Measurements from ENCODE around the gene P2RX6.

Gene P2RX6

DNA sequence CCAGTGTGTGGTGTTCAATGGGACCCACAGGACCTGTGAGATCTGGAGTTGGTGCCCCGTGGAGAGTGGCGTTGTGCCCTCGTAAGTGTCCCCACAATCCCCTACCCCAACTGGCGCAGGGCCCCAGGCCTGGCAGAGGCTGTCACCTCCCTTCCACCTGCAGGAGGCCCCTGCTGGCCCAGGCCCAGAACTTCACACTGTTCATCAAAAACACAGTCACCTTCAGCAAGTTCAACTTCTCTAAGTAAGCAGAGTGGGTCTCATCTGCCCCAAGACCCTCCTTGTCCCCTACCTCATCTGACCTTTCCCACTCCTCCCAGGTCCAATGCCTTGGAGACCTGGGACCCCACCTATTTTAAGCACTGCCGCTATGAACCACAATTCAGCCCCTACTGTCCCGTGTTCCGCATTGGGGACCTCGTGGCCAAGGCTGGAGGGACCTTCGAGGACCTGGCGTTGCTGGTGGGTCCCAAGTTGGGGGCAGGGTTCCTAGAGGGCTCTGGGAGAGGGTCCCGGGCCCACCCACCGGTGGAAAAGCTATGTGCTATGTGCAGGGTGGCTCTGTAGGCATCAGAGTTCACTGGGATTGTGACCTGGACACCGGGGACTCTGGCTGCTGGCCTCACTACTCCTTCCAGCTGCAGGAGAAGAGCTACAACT is 8.1 kb downstream of the P2RX6 start:
- no peak for DNase-seq (ENCODE audit: extremely low read depth, insufficient read length)
- TF ChIP-seq, protein P1, sequence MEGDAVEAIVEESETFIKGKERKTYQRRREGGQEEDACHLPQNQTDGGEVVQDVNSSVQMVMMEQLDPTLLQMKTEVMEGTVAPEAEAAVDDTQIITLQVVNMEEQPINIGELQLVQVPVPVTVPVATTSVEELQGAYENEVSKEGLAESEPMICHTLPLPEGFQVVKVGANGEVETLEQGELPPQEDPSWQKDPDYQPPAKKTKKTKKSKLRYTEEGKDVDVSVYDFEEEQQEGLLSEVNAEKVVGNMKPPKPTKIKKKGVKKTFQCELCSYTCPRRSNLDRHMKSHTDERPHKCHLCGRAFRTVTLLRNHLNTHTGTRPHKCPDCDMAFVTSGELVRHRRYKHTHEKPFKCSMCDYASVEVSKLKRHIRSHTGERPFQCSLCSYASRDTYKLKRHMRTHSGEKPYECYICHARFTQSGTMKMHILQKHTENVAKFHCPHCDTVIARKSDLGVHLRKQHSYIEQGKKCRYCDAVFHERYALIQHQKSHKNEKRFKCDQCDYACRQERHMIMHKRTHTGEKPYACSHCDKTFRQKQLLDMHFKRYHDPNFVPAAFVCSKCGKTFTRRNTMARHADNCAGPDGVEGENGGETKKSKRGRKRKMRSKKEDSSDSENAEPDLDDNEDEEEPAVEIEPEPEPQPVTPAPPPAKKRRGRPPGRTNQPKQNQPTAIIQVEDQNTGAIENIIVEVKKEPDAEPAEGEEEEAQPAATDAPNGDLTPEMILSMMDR (IDR thresholded peaks at IDR 0.05; ENCODE audit: insufficient read depth, low read length, poor library complexity, severe bottlenecking) = peak; percentile 6
- no peaks in the 10 kb centered on the region; the same call in 1 of the 2 replicates for H3K27me3 ChIP-seq (replicated peaks; ENCODE audit: control insufficient read depth, insufficient read depth, low read length)

GRCh38 chr22:21025266-21025665 is 10.3 kb downstream of the P2RX6 start:
- TF ChIP-seq, protein P1 (IDR thresholded peaks at IDR 0.05; ENCODE audit: insufficient read depth, low read length, poor library complexity, severe bottlenecking) = no peak
- Histone ChIP-seq H3K36me3 (ENCODE audit: control insufficient read depth, insufficient read depth, low read length) (no peaks in the 10 kb centered on the region), H3K27me3 (replicated peaks; ENCODE audit: control insufficient read depth, insufficient read depth, low read length) (no peaks in the 10 kb centered on the region; the same call in 1 of the 2 replicates), H3K4me3 (replicated peaks; ENCODE audit: low read depth, low read length) (no peak overlapping the region)
- DNase-seq (ENCODE audit: extremely low read depth, insufficient read length) = no peak

More for the DNA sequence above, 8.1 kb downstream of the P2RX6 start:
- Histone ChIP-seq H3K4me3 (replicated peaks; ENCODE audit: low read depth, low read length) (no peak overlapping the region), H3K36me3 (ENCODE audit: control insufficient read depth, insufficient read depth, low read length) (no peaks in the 10 kb centered on the region)

DNA sequence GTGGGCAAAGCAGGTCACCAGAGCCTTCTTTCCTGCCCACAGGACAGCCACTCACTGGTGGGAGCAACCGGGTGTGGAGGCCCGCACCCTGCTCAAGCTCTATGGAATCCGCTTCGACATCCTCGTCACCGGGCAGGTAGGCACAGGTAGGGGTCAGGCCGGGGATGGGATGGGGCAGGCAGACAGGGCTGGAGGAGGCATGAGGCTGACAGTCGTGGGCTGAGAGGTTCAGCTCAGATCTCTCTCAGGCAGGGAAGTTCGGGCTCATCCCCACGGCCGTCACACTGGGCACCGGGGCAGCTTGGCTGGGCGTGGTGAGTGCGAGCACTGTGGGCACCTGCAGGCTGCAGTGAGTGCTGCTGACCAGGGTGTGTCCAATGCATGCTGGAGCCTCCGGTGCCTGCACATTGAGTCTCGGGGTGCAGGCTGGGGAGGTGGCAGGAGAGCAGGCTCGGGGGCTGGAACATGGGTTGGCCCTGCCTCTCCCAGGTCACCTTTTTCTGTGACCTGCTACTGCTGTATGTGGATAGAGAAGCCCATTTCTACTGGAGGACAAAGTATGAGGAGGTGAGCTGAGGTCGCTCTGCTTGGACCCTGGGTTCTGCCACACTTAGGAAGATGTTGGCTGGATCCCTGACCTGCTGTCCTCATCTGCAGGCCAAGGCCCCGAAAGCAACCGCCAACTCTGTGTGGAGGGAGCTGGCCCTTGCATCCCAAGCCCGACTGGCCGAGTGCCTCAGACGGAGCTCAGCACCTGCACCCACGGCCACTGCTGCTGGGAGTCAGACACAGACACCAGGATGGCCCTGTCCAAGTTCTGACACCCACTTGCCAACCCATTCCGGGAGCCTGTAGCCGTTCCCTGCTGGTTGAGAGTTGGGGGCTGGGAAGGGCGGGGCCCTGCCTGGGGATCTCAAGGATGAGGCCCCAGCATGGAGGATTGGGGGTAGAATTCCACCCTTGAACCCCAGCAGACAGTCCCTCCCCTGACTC is 11.1 kb downstream of the P2RX6 start:
- TF ChIP-seq, protein P1 (IDR thresholded peaks at IDR 0.05; ENCODE audit: insufficient read depth, low read length, poor library complexity, severe bottlenecking) = no peak
- DNase-seq (ENCODE audit: extremely low read depth, insufficient read length) = no peak
- no peaks in the 10 kb centered on the region; the same call in 1 of the 2 replicates for H3K27me3 ChIP-seq (replicated peaks; ENCODE audit: control insufficient read depth, insufficient read depth, low read length)
- H3K36me3 ChIP-seq (ENCODE audit: control insufficient read depth, insufficient read depth, low read length) = no peaks in the 10 kb centered on the region
- H3K4me3 ChIP-seq (replicated peaks; ENCODE audit: low read depth, low read length) = no peak overlapping the region

- DNase-seq (ENCODE audit: extremely low read depth, insufficient read length) = no peak
- TF ChIP-seq, protein P1 (IDR thresholded peaks at IDR 0.05; ENCODE audit: insufficient read depth, low read length, poor library complexity, severe bottlenecking) = no peak
- Histone ChIP-seq H3K27me3 (replicated peaks; ENCODE audit: control insufficient read depth, insufficient read depth, low read length) (no peaks in the 10 kb centered on the region; the same call in 1 of the 2 replicates), H3K36me3 (ENCODE audit: control insufficient read depth, insufficient read depth, low read length) (no peaks in the 10 kb centered on the region), H3K4me3 (replicated peaks; ENCODE audit: low read depth, low read length) (no peak overlapping the region)
Measured at GRCh38 chr22:21026783-21027692, 12.1 kb downstream of the P2RX6 start.
